PFSK-1 (cell line): ENCODE measurements around the gene GAPT. TPM values are rescaled to one million over a fixed set of nuclear protein-coding genes. Genes with fewer than 3 reads are reported as not detected.

ENCODE experiments used
- FOXP2 ChIP-seq: optimal IDR thresholded peaks from 2 replicates; pipeline ENCODE3; 2011; ENCODE audit warnings: borderline replicate concordance, control low read depth, inconsistent platforms; ENCODE audit not compliant: insufficient read depth; ENCODE audit errors: extremely low read length, extremely low read depth
- POLR2AphosphoS5 ChIP-seq: IDR thresholded peaks from 2 replicates; pipeline ENCODE4 v1.6.1; 2012; ENCODE audit warnings: low read depth, mild to moderate bottlenecking, control low read depth, low read length, moderate library complexity
- REST ChIP-seq, 2 experiments: IDR thresholded peaks; 2 replicates each; pipeline versions ENCODE4 v1.6.1 to v1.8.0; 2011 to 2012; ENCODE audit warnings: low read depth in 2 of 2, low read length in 2 of 2, control low read depth in 1 of 2, inconsistent platforms in 1 of 2, mild to moderate bottlenecking in 1 of 2, moderate library complexity in 1 of 2; ENCODE audit not compliant: insufficient read depth in 1 of 2
- SIN3A ChIP-seq: IDR thresholded peaks from 2 replicates; pipeline ENCODE4 v1.6.1; 2012; ENCODE audit warnings: mild to moderate bottlenecking, low read length, moderate library complexity, borderline replicate concordance; ENCODE audit not compliant: insufficient read depth
- TAF1 ChIP-seq: IDR thresholded peaks from 2 replicates; pipeline ENCODE4 v1.6.1; 2012; ENCODE audit warnings: low read length, control low read depth, borderline replicate concordance; ENCODE audit not compliant: insufficient read depth
- polyA plus RNA-seq: library from polyadenylated mRNA; unstranded; fragments of >200 nt; gene quantifications from one replicate; pipeline ENCODE4 v1.2.1, GENCODE V29; 2012; ENCODE audit warnings: low read depth, missing spikeins; ENCODE audit not compliant: insufficient read length

The GAPT gene
- not detected for polyA plus RNA-seq

GRCh38 chr5:58491216-58491892 is at the start of gene GAPT:
GAPT (plus strand) TSS chr5:58491435; CDS start chr5:58494537, 3,102 bp downstream.
- TF ChIP-seq REST (IDR thresholded peaks at IDR 0.05; ENCODE audit: insufficient read depth in 1 of 2, low read depth in 2 of 2, low read length in 2 of 2), result no peak
- TF ChIP-seq TAF1, result no peak
- no peak for TF ChIP-seq SIN3A
- no peak for TF ChIP-seq POLR2AphosphoS5
- TF ChIP-seq FOXP2, result no peak

DNA sequence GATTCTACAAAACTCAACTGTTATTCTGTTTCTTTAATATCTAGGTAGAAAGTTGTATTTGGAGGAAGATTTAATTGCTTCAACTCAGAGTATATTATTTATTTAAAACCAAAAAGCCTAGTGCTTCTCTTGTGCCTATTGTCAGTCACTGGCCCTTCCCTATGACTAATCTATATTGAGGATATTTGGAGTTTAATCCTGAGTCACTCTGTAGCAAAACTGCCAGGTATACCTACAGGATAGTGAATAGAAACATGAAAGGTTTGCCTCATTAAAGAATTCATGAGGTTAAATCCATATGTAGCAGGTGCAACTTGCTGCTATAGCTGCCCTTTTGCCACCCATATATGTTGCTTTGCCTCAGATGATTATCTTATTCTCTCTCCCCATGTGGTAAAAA is 46.4 kb upstream of the GAPT start:
- TF ChIP-seq POLR2AphosphoS5 (no peak), FOXP2 (no peak), TAF1 (no peak), SIN3A (no peak), REST (IDR thresholded peaks at IDR 0.05; ENCODE audit: insufficient read depth in 1 of 2, low read depth in 2 of 2, low read length in 2 of 2) (no peak)

- TF ChIP-seq POLR2AphosphoS5 (no peak), SIN3A (no peak), TAF1 (no peak), FOXP2 (no peak), REST (IDR thresholded peaks at IDR 0.05; ENCODE audit: insufficient read depth in 1 of 2, low read depth in 2 of 2, low read length in 2 of 2) (no peak)
Measured at GRCh38 chr5:58446024-58446423, 45.2 kb upstream of the GAPT start.

- TF ChIP-seq POLR2AphosphoS5 (no peak), FOXP2 (no peak), REST (IDR thresholded peaks at IDR 0.05; ENCODE audit: insufficient read depth in 1 of 2, low read depth in 2 of 2, low read length in 2 of 2) (no peak), SIN3A (no peak)
Measured at GRCh38 chr5:58447226-58447625, 44.0 kb upstream of the GAPT start.

DNA sequence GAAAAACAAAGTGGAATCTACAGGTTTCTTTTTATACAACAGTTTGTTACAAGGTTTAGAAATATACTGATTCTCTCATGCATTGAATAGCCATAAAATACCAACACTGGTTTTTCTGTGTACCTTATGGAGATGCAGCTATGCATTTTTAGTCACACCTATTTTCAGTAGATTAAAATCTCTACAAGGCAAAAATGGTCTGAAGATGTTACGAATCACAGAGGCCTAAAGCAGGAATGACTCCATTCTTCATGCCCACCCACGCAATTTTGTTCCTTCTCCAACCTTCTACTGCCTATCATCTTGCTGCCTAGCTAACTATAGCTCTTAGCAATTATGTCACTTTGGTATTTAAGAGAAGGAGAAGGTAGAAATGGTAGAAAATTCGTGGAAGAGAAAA is 41.2 kb upstream of the GAPT start:
- TF ChIP-seq POLR2AphosphoS5, result no peak
- TF ChIP-seq TAF1, result no peak
- no peak for TF ChIP-seq FOXP2
- no peak for TF ChIP-seq REST (IDR thresholded peaks at IDR 0.05; ENCODE audit: insufficient read depth in 1 of 2, low read depth in 2 of 2, low read length in 2 of 2)
- no peak for TF ChIP-seq SIN3A
